Measurements from ENCODE around the gene RIPOR3.

RIPOR3 gene

GRCh38 chr20:50568549-50568942 lies 122.8 kb downstream of the RIPOR3 start:
- ChIA-PET POLR2A (no interaction called here), CTCF (no interaction called here)
- no peak for DNase-seq (ENCODE audit: extremely low spot score)
- TF ChIP-seq CTBP1 (IDR thresholded peaks at IDR 0.05; ENCODE audit: borderline replicate concordance) (no peak), BHLHE40 (IDR thresholded peaks at IDR 0.05; ENCODE audit: borderline replicate concordance) (no peak), TARDBP (IDR thresholded peaks at IDR 0.05) (no peak), SP1 (IDR thresholded peaks at IDR 0.05) (no peak), LEF1 (IDR thresholded peaks at IDR 0.05; ENCODE audit: borderline replicate concordance) (no peak), FOXK2 (IDR thresholded peaks at IDR 0.05) (no peak), ELF4 (IDR thresholded peaks at IDR 0.05) (no peak), NFRKB (IDR thresholded peaks at IDR 0.05) (no peak), SUZ12 (IDR thresholded peaks at IDR 0.05) (no peak), HDGF (IDR thresholded peaks at IDR 0.05; ENCODE audit: borderline replicate concordance) (no peak), L3MBTL2 (conservative IDR thresholded peaks at IDR 0.05) (no peak), ARNT (IDR thresholded peaks at IDR 0.05) (no peak), ZNF384 (IDR thresholded peaks at IDR 0.05) (no peak), PKNOX1 (IDR thresholded peaks at IDR 0.05) (no peak)

GRCh38 chr20:50567860-50568548 lies 123.3 kb downstream of the RIPOR3 start:
- TF ChIP-seq L3MBTL2 (conservative IDR thresholded peaks at IDR 0.05) (no peak), FOXA1 (IDR thresholded peaks at IDR 0.05) (no peak), CTBP1 (IDR thresholded peaks at IDR 0.05; ENCODE audit: borderline replicate concordance) (no peak), SUZ12 (IDR thresholded peaks at IDR 0.05) (no peak), ELF4 (IDR thresholded peaks at IDR 0.05) (no peak), HDGF (IDR thresholded peaks at IDR 0.05; ENCODE audit: borderline replicate concordance) (no peak), BHLHE40 (IDR thresholded peaks at IDR 0.05; ENCODE audit: borderline replicate concordance) (no peak), LEF1 (IDR thresholded peaks at IDR 0.05; ENCODE audit: borderline replicate concordance) (no peak), SP1 (IDR thresholded peaks at IDR 0.05) (no peak), NFRKB (IDR thresholded peaks at IDR 0.05) (no peak), ARNT (IDR thresholded peaks at IDR 0.05) (no peak), FOXK2 (IDR thresholded peaks at IDR 0.05) (no peak), FOXM1 (IDR thresholded peaks at IDR 0.05; ENCODE audit: borderline replicate concordance) (no peak), TARDBP (IDR thresholded peaks at IDR 0.05) (no peak)
- CTCF ChIA-PET = no interaction called here
- no peak for DNase-seq (ENCODE audit: extremely low spot score)
- POLR2A ChIA-PET = no interaction called here

- no peak for DNase-seq (ENCODE audit: extremely low spot score)
- ChIA-PET POLR2A (no interaction called here), CTCF (interaction anchor here (0.6 kb wide), 1 partner anchor 184 kb away, joined by 5 read pairs; no protein-coding TSS in a partner anchor)
- TF ChIP-seq FOXM1 (IDR thresholded peaks at IDR 0.05; ENCODE audit: borderline replicate concordance) = no peak
- TF ChIP-seq CTBP1 (IDR thresholded peaks at IDR 0.05; ENCODE audit: borderline replicate concordance) = no peak
- TF ChIP-seq TARDBP (IDR thresholded peaks at IDR 0.05) = no peak
- no peak for TF ChIP-seq BHLHE40 (IDR thresholded peaks at IDR 0.05; ENCODE audit: borderline replicate concordance)
- no peak for TF ChIP-seq FOXA1 (IDR thresholded peaks at IDR 0.05)
- no peak for TF ChIP-seq L3MBTL2 (conservative IDR thresholded peaks at IDR 0.05)
- TF ChIP-seq HDGF (IDR thresholded peaks at IDR 0.05; ENCODE audit: borderline replicate concordance) = no peak
- TF ChIP-seq PKNOX1 (IDR thresholded peaks at IDR 0.05) = no peak
- TF ChIP-seq SUZ12 (IDR thresholded peaks at IDR 0.05) = no peak
- no peak for TF ChIP-seq ARNT (IDR thresholded peaks at IDR 0.05)
- no peak for TF ChIP-seq ZNF384 (IDR thresholded peaks at IDR 0.05)
- TF ChIP-seq SP1 (IDR thresholded peaks at IDR 0.05) = no peak
- no peak for TF ChIP-seq LEF1 (IDR thresholded peaks at IDR 0.05; ENCODE audit: borderline replicate concordance)
- TF ChIP-seq NFRKB (IDR thresholded peaks at IDR 0.05) = no peak
- no peak for TF ChIP-seq FOXK2 (IDR thresholded peaks at IDR 0.05)
- TF ChIP-seq ELF4 (IDR thresholded peaks at IDR 0.05) = no peak
Observed at GRCh38 chr20:50565871-50566270, 125.5 kb downstream of the RIPOR3 start.

- ChIA-PET CTCF (no interaction called here), POLR2A (no interaction called here)
- TF ChIP-seq FOXA1 (IDR thresholded peaks at IDR 0.05) (no peak), FOXK2 (IDR thresholded peaks at IDR 0.05) (no peak), HDGF (IDR thresholded peaks at IDR 0.05; ENCODE audit: borderline replicate concordance) (no peak), ARNT (IDR thresholded peaks at IDR 0.05) (no peak), CTBP1 (IDR thresholded peaks at IDR 0.05; ENCODE audit: borderline replicate concordance) (no peak), LEF1 (IDR thresholded peaks at IDR 0.05; ENCODE audit: borderline replicate concordance) (no peak), SUZ12 (IDR thresholded peaks at IDR 0.05) (no peak), ELF4 (IDR thresholded peaks at IDR 0.05) (no peak), TARDBP (IDR thresholded peaks at IDR 0.05) (no peak), L3MBTL2 (conservative IDR thresholded peaks at IDR 0.05) (no peak), FOXM1 (IDR thresholded peaks at IDR 0.05; ENCODE audit: borderline replicate concordance) (no peak), SP1 (IDR thresholded peaks at IDR 0.05) (no peak), BHLHE40 (IDR thresholded peaks at IDR 0.05; ENCODE audit: borderline replicate concordance) (no peak), PKNOX1 (IDR thresholded peaks at IDR 0.05) (no peak), NFRKB (IDR thresholded peaks at IDR 0.05) (no peak), ZNF384 (IDR thresholded peaks at IDR 0.05) (no peak)
- no peak for DNase-seq (ENCODE audit: extremely low spot score)
Observed at GRCh38 chr20:50565383-50565782, 126.0 kb downstream of the RIPOR3 start.

GRCh38 chr20:50563133-50563944 lies 128.0 kb downstream of the RIPOR3 start:
- DNase-seq (ENCODE audit: extremely low spot score) = no peak
- TF ChIP-seq PKNOX1 (IDR thresholded peaks at IDR 0.05) = no peak
- TF ChIP-seq LEF1 (IDR thresholded peaks at IDR 0.05; ENCODE audit: borderline replicate concordance) = no peak
- no peak for TF ChIP-seq TARDBP (IDR thresholded peaks at IDR 0.05)
- no peak for TF ChIP-seq FOXK2 (IDR thresholded peaks at IDR 0.05)
- TF ChIP-seq ZNF384 (IDR thresholded peaks at IDR 0.05) = no peak
- TF ChIP-seq CTBP1 (IDR thresholded peaks at IDR 0.05; ENCODE audit: borderline replicate concordance) = no peak
- no peak for TF ChIP-seq ARNT (IDR thresholded peaks at IDR 0.05)
- TF ChIP-seq SUZ12 (IDR thresholded peaks at IDR 0.05) = no peak
- no peak for TF ChIP-seq FOXA1 (IDR thresholded peaks at IDR 0.05)
- no peak for TF ChIP-seq NFRKB (IDR thresholded peaks at IDR 0.05)
- no peak for TF ChIP-seq FOXM1 (IDR thresholded peaks at IDR 0.05; ENCODE audit: borderline replicate concordance)
- TF ChIP-seq BHLHE40 (IDR thresholded peaks at IDR 0.05; ENCODE audit: borderline replicate concordance) = no peak
- no peak for TF ChIP-seq L3MBTL2 (conservative IDR thresholded peaks at IDR 0.05)
- TF ChIP-seq HDGF (IDR thresholded peaks at IDR 0.05; ENCODE audit: borderline replicate concordance) = no peak
- POLR2A ChIA-PET = no interaction called here
- CTCF ChIA-PET = interaction anchor here (0.5 kb wide), 1 partner anchor 424 kb away, joined by 4 read pairs; no protein-coding TSS in a partner anchor

Data from HEK293T (cell line).